T-helper 2 cell treated with Interferon-gamma antibody and Interleukin-4, amounts not matched to agents 100 ng/mL and 5 ng/mL, for 36 hours (primary cell): ENCODE results near the gene BMP7. TPM values are rescaled to one million over a fixed set of nuclear protein-coding genes. Genes with fewer than 3 reads are reported as not detected.

Source experiments
- intact Hi-C: fragments of 100-400 bp; cut with micrococcal nuclease; formaldehyde crosslinking; loops from one replicate; pipeline ENCODE4 v1.15.1; 2023
- total RNA-seq: library from RNA; stranded (reverse); gene quantifications from 2 replicates; pipeline ENCODE4 v1.2.3, GENCODE V29; 2022

The BMP7 gene
- total RNA-seq, 1 donor from 2014 or later: not detected

DNA sequence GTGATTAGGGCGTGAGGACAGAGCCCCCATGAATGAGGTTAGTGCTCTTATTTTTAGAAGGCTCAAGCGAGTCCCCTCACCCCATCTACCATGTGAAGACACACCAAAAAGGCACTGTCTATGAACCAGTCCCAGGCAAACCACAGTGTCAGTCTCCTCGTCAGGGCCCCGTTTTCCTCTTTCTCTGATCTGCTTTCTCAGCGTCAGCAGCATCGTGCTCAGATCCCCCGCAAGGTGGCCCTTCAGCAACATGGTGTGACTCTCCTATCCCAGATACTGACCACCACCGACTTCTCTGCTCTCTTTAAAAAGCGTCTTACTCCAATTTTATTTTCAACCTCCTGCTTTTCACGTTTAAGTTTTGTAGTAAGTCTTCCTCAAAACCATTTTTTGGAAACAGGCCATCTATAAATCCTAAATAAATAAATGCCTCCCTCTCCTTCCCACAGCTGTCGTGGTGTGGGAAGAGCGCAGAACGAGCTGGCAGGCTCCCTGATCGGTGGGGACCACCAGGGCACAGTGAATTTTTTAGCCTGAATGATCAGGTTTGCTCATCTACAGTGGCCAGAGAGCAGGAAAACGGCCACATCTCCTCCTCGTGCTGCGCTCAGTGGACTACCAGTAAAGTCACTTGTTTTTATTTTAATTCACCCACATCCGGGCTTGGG is 113.1 kb downstream of the BMP7 start:
- intact Hi-C loops: no loop called here

DNA sequence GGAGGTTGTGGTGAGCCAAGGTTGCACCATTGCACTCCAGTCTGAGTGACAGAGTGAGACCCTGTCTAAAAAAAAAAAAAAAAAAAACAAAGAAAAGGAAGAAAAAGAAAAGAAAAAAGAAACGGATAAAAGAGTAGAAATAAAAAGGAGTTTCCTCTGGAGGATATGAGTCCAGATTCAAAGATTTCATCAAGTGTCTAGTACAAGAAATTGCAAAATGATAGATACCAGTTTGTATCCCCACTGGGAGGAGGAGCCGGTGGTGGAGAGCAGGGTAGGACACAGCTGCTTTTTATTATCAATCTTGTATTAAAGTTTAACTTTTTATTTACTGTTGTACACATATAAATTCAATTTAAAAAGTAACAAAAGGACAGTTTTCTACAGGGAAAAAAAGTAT is 113.9 kb downstream of the BMP7 start:
- intact Hi-C loops: no loop called here

DNA sequence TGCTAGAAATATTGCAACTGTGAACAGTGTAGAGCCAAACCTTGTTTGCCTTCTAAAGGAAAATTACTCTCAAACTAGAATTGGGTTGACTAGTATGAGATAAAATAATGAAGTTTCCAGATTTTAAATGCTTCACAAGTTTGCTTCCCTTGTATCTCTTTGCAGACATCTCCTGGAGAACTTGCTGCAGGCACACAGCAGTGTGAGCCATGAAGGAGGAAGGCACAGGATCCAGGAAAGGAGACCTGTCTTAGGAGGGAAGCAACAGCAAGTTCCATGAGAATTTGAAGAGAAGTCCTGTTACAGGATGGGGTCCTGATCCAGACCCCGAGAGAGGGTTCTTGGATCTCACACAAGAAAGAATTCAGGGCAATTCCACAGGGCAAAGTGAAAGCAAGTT is 115.9 kb downstream of the BMP7 start:
- intact Hi-C loops: no loop called here

DNA sequence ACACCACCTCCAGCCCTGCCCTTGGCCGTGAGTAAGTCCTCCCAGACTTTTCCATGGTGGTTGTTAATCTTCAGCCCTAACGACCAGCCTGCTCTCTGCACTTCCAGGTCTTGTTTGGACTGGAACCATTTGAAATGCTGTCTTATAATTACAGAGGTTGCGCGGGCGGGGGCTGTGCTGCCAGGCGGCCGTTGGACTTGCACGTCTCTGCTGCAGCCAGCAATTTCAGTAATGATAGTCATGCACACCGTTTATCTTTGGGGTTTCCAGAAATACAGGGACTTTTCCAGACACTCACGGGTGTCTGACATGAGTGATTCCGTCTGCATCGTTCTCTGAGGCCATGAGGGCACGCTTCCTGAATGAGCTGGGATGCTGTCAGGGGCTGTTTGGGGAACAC is 118.2 kb downstream of the BMP7 start:
- intact Hi-C loops: no loop called here

DNA sequence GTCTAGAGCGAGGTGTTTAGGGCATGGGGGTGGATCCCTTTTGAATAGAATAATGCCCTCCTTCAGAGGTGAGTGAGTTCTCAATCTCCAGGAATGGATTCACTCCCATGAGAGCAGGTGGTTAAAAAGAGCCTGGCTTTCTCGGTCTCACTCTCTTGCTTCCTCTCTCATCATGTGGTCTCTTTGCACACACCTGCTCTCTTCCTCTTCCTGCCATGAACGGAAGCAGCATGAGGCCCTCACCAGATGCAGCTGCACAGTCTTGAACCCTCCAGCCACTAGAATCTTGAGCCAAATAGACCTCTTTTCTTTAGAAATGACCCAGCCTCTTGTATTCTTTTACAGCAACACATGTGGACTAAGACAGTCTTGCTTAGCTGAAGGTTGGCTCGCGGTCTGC is 119.3 kb downstream of the BMP7 start:
- intact Hi-C loops: no loop called here

DNA sequence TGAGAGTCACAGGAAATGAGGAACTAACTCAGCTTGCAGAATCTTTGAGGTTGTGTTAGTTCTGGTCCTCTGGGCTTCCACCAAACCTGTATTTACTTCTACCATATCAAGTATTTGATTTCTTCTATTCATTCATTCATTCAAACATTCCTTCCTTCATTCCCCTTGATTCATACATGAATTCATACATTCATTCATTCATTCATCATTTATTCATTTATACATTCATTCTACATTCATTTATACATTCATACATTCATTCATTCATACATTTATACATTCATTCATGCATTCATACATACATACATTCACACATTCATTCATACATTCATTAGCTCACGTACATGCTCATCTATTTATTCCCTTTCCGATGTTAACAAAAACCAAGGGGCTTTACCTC is 120.3 kb downstream of the BMP7 start:
- intact Hi-C loops: no loop called here

DNA sequence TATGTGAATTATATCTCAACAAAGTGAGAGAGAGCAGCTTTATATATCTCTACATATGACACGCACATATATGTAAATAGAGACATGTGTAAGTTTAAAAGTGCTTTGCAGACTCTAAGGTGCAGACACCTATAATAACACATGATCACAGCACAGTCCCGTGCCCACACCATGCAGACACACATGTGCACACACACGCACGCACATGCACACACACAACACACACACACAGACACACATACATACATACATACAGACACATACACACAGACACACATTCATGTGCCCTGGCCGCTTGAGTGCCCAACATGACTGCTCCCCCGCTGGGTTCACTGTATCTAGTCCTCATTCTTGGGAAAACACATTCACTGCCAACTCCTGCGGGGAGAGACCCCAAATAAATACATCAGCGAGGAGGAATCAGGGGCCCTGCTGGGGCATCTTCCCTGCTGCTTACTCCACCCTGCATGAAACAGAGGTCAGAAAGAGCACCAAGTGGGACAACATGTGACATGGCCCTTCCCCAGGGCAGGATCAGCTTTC is 121.3 kb downstream of the BMP7 start:
- intact Hi-C loops: no loop called here

DNA sequence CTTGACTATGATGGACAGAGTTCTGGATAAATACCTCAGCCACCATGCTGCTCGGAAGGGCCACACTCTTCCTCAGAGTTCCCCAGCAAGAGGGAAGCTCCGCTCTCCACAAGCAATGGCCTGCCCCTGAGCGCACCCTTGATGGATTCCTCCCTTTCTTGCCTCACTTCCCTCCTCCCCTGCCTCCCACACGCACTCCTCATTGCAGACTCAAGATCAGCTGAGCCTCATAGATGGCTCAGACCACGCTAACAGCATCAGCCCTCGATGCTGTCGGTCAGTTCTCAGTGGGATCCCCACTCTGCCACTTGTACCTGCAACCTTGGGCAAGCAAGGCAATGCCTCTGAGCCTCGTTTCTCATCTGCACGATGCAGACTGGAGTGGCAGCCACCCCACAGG is 123.3 kb downstream of the BMP7 start:
- intact Hi-C loops: no loop called here

DNA sequence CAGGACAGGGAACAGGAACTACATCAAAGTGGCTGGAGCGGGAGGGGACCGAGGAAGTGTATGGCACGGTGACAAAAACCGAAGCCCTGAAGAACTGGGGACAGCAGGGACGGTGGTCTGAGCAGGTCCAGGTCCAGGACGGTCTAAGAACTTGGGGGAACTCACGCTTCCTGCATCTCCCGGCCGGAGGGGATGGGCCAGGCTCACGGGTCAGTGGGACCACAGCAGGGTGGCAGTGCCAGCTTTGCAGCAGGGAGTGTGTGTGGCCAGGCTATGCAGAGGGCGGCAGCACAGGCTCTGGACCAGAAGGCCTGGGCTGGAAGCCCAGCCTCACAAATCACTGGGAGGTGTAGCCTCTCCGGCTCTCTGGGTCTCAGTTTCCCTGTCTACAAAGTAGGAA is 123.8 kb downstream of the BMP7 start:
- intact Hi-C loops: no loop called here

DNA sequence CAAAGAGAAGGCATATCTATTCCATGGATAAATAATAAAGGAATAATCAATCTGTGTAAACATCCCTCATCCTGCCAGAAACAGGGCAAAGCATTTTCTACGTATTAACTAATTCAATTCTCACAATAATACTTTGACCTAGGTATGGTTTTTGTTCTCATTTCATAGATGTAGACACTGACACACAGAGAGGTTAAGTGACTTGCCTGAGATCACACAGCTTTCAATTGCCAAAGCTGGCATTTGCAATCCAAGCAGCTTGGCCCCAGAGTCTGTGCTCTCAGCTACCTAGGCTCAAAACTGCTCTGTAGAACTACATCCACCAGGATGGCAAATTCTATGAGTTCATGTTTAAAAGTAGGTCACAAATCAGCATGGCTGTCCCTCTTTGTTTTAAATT is 124.9 kb downstream of the BMP7 start:
- intact Hi-C loops: no loop called here

DNA sequence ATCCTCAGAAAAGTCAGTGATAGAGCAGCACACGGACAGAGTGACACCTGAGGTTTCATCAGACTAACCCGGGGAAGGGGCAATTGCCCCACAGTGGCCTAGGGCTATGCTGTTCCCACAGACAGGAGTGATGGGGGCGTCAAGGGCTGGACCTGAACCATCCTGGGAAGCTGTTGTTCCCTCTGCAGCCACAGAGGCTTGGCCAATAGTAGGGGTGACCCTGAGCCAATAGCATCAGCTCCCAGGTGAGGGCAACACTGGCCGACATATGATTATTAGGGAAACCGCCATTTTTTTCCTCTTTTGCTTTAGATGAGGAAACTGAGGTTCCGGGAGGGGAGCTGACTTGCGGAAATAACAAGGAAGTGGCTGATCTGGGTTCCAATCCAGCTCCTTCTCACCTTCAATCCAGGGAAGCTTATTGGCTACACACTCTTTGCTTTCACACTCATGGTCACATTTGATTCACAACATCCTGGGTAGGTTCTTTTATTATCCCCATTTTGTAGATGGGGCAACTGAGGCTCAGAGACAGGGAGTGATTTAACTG is 126.0 kb downstream of the BMP7 start:
- intact Hi-C loops: no loop called here

DNA sequence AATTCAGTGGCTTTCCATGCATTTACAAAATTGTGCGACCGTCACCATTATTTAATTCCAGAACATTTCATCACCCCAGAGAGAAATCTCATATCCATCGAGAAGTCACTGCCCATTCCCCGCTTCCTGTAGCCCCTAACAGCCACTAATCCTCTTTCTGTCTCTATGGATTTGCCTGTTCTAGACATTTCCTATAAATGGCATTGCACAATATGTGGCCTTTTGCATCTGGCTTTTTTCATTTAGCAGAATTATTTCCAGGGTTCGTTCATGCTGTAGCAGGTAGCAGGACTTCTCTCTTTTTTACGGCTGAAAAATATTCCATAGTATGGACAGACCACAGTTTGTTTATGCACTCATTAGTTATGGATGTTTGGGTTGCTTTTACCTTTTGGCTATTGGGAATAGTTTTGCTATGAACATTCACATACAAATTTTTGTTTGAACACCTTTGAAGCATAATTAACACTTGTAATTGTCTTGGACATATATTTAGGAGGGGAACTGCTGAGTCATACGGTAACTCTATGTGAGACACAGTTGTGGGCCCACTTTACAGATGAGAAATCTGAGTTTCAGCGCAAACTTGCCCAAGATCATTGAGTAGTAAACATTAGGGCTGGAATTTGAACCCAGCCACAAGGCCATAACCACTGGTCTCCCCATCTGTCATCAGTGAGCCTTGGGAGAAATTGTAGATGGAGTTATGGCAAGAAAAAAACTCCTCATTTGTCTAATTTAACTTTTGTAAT is 126.9 kb downstream of the BMP7 start:
- intact Hi-C loops: no loop called here

DNA sequence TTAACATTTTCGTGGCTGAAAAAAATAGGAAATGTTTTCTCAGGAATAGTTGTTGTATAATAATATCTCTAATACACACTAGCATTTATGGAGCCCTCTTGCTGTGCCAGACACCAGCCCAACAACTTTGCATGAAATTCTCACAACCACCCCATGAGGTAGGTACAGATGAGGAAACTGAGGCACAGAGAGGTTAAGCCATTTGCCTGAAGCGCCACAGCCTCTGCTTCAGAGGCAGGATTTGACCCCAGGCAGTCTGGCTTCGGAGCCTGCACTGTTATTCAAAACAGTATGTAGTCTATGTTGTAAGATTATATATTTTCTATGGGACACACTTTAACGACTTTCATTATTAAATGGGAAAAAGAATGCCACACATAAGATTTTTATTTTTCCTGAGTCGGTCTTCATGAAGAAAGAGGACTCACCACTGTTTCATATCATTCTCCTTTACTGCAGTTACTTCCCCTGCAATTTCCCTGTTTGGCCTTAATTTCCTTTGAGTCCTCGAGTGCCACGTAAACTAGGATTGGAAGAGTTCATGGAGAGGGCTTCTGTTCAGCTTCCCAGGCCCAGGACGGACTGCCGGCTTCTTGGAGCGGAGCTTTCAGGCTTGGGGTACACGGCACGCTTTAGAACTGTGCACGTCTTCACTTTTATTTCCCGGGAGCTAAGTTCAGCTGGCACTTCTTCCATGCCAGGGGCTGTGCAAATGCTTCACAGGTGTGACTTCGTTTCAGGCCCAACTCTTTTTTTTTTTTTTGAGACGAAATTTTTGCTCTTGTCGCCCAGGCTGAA is 128.0 kb downstream of the BMP7 start:
- intact Hi-C loops: no loop called here

DNA sequence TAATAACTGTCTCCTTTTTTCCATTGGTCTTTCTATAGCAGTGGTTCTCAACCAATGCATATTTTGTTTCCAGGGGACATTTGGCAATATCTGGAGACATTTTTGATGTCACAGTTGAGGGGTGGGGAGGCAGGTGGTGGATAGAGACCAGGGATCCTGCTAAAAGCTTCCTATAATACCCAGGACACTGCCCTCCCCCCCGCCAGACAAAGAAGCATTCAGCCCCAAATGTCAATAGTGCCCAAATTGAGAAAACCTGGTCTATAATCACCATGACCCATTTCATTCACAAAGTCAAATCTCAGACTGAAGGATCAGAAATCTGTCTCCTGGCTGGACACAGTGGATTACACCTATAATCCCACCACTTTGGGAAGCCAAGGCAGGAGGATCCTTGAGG is 128.8 kb downstream of the BMP7 start:
- intact Hi-C loops: no loop called here

DNA sequence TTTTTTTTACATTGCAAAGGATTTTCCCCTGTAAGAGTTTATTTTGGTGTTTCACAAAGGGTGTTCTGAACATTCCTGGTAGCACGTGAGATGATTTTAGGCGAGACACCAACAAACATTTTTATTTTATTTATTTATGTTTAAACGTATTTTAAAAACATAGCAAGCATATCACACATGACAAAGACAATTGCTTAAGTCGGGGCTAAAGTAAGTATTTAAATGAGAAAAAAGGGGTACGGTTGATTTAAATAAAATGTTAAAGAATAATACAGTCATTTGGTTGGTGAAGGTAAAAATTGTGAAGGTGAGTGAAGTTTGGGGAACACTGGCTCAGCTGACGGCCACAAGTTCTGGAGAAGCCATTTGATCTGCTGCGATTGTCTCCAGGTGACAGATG is 129.7 kb downstream of the BMP7 start:
- intact Hi-C loops: no loop called here

DNA sequence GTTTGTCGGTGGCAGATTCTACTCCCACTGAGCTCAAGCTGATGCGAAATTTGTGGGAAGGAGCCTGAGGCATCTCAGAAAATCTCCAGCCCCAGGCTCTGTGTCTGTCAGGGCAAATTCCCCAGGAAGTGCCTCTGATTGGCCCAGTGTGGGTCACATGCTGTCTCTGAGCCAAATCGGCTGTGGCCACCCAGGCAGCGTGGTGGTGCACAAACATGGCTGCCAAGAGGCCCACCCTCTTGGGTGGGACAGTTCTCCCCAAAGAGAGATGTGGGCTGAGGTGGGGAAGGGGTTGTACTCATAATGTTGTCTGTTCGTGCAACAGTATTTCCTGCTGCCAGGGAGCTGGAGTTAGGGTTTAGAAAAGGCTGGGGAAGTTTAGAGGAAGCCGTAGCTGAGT is 130.6 kb downstream of the BMP7 start:
- intact Hi-C loops: no loop called here

DNA sequence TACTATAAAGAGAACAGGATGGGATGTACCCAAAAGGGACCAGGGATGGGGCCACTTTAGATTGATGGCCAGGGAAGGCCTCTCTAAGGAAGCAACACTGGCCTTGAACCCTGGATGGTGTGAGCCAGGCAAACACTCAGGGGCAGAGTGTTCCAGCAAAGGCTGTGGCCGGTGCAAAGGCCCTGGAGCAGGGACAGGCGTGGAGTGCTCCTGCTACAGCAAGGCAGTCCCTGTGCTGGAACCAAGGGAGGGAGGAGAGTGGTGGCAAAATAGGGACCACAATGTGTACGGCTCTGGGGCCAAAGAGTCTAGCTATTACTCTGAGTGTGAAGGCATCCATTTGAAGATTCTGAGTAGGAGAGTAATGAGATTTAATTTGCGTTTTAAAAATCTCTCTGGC is 131.6 kb downstream of the BMP7 start:
- intact Hi-C loops: no loop called here

DNA sequence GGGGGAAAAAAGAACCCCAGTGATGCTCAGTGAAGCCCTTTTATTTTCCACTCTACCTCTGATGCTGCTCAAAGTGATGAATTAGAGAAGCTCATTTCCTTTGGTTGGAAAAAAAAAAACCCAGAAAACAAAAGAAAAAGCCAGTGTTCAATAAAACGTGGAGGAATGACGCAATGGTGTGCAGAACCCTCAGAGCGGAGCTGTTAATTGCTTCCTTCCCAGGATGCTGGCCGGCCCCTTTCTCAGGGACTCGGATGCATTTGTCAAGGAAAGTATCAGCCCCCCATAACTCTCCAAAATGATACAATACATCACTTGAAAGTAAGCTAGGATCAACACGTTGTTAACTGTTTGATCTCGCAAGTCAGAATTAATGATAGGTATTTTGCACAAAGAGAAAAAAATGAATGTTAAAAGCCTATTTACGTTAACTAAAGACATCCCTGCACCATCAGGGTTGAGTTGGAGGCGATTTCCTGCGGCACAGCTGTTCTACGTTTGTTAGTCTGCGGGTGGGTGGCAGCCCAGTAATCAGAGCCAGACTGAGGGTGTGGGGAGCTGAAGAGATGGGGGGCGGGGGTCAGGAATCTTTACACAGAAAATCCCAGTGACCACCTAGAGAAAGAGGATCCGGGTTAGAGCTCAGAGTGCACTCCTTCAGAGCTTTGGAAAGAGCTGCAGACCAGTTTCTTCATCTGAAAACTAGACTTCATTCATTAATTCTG is 132.4 kb downstream of the BMP7 start:
- intact Hi-C loops: no loop called here

DNA sequence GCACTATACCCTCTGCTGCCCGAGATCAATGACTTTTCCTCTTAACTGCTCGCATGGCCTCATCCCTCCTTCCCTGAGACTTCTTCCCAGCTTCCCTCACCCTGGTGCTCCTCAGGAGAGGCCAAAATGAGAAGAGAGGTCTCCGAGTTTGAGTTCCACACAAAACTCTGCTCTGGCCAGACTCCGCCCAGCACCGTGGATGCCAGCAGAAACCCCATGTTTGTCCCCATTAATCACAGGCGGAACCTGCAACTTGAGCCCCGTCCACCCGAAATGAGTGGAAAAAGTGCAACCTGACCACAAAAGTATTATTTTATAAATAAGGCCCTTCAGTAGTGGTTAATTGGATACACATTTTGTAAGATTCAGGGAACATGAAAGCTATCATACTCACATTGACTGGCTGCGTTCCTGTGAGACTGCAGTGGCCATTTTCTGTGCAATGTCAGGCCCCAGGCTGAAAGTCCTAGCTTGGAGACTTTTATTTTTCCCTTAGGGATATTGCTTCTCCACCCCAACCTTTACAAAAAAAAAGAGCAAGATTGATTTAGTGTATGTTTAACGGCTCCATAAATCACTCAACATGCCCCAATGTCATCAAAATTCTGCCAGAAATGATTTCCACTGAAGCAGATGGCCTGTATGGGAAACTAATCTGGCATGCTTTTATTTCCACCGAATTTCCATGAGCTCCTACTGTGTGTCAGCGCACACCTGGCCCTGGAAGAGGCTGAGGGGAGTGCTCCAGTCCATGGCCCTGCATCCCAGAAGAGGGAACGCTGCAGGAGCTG is 134.6 kb downstream of the BMP7 start:
- intact Hi-C loops: no loop called here

DNA sequence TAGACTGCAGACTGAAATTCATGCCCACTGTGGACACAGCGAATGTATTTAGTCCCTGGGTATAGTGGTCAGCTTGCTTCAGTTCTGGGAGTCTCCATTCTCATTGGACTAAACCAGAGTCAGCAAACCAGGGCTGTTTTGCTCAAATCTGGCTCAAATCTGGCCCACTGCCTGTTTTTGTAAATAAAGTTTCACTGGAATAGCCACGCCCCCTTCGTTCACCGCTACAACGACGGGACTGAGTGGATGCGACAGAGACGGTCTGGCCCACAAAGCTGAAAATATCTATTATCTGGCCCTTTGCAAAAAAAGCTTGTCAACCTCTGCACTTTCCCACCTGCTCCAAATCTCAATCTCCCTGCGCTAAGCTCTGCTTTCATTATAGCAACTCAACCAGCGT is 135.4 kb downstream of the BMP7 start:
- intact Hi-C loops: no loop called here
